ENCODE results near the gene PRKCA.
"Not testable (repeated sequence)": the region's sequence is repeated elsewhere in the genome, so short reads cannot be mapped to it uniquely, and the experiment has no call there.

Gene PRKCA

DNA sequence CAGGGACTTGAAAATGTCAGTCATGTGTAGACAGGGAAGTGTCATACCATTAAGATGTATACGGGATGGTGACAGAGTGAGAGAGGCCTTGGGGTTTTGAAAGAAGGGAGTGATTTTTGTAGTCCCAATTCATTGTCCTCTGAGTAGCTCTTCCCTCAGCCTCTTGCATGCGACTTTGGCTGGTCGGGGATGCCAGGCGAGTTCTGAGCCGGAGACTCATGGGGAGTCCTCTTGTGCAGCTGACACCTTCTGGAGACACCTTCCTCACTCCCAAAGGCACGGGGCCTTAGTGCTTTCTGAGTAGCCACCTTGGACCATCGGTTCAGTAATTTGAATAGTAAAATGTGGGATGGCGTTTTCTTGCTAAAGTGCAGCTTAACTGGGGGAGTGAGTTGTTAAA lies 144.7 kb downstream of the PRKCA start:
- DNase-seq = no peak

DNA sequence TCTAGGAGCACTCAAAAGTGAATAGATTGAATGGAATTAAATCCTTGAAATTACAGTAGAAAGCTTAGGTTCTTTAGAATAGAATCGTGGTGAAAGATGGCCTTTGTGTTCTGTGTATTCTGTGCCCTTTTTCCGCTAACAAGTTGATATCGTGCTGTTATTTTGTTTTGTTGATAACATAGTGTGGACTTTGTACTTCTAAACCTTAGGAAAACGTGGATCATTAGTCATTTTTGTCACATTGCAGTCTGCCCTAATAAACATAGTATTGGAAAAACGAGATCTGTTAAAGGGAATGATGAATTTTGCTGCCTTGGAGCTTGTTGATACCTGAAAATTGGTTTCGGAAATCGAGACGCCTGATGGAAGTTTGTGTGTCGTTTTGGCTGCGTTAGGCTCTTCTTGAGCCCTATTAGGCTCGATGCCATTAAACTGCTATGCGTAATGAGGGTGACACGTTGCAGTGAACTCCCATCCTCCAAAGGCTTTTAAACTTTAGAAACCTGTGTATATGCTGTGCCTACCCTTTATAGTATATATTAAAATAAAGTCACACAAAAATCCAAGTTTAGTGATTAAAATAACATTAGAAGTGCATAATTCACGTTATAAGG lies 145.7 kb downstream of the PRKCA start:
- DNase-seq = no peak

DNA sequence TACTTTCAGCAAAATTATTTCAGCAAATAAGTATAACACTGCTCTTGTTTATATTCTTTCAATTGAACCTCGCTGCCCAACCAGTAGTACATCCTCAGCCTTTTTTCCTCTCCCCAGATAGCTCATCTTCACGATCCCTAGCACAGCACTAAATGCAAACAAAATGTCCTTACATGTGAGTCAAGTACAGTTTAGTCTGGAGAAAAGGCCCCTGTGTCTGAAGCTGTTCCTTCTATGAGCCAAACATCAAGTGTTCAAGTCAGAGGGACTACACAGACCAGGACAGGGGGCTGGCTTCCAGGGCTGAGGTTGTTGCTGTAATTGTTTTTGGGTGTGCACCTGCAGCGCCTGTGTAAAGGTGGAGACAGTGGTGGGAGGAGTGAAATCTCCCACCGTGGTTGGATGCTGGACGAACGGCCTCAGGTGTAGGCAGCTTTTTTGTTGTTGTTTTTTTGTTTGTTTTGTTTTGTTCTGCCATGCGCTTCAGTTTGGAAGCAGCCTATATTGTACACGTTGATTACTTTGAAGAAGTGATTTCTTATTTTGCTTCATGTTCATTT lies 147.1 kb downstream of the PRKCA start:
- no peak for DNase-seq

DNA sequence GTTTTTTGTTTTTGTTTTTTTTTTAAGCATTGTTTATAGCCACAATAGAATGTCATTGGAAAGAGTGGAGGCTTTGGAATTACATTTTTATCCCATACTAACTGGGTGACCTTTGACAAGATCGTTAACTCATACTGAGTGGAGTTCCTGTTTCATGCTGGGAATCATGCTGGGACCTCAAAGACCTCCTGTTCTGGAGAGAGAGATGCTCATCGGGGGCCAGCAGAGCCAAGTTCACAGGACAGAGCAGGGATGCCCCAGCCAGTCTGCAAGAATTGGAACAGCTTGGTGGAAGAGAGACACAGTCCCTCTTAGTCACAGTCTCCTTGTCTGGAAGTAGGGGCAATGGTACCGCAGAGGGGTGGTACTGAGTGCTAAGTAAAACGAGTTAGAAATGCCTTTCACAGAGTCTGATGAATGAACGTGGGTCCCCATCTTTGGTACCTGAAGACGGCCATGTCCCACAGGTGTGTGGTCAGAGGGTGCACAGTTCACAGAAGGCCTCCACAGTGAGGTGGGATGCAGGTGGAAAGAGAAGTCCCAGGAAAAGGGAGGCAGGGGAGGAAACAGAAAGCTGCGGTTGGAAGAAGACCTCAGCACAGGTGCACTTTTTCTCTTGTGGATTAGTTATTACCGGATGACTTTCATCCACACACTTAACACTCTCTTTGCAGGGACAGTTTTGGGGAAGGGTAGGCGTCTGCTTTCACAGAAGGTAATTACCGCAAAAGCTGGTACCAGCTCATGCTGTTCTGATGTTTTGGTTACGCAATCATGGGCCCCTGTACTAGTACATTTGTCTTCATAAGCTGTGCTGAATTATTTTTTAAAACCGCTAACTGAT lies 147.8 kb downstream of the PRKCA start:
- DNase-seq = no peak

DNA sequence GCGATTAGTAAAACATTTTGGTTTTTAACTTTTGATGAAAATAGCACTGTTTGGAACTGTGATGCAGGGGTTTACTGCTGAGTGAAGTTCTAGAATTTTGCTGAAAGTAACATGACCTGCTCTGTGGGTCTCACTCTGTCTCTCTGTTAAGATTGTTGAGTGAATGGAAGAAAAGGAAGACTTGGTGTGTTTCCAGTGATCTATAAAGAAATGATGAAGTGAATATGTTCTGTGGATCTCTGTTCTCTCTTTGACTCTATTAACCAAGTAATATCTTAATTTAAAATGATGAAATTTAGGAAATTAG lies 148.4 kb downstream of the PRKCA start:
- DNase-seq = no peak

DNA sequence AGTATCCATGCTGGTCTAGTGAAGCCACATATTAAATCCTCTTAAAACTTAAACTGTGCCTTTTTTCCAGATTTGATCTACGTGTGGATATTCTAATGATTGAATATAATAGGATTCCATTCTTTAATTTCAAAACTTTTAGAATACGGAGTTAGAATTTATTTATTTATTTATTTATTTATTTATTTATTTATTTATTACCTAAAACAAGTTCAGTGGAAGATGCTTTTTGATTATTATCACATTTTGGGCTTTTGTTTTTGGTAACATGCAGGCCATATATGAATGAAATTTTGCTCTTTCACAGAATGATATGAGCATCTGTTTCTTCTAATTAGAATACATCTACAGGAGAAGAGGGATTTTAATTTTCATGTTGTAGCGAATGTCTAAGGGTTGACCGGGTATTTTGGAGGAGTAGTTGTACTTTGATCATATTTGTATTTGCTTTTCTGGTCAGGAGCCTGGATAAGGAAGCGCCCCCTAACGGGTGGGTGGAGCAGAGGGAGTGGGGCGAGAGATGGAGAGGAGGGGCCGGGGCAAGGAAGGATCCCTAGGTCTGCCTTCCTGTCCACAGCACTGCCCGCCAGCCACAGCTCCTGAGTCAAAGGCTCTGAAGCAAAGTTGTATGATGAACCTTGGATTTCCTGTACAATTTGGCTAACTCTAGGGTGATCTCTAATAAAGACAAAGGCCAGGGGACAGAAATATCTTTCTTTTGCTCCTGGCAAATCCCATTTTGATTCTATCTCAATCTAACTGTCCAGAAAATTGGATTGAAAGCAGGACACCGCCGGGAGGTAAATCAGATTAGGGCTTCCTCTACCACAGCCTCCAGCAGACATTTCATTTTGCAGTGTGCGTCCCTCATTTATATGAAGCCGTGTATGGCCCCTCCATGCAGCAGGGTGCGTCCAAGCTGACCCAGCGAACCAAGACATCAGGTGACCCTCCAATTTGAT lies 149.1 kb downstream of the PRKCA start:
- no peak for DNase-seq

DNA sequence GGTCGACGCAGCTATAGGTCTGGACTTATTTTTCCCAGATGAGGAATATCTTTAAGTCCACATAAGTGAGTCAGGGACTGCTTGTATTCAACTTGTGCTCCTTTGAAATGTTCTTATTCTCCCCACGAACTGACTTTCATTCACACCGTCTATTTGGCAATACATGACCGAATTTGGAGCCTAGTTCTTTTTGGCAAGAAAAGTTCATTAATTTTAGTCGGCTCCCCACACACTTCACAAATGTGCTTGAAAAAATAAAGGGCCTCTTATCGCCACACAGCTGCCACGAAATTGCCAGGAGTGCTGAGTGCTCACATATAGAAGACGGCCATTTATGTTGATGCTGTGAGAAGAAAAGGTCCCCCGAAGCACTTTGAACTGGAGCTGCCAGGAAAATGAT lies 152.6 kb downstream of the PRKCA start:
- peak in 1 of 2 experiments; percentile 26 for DNase-seq

DNA sequence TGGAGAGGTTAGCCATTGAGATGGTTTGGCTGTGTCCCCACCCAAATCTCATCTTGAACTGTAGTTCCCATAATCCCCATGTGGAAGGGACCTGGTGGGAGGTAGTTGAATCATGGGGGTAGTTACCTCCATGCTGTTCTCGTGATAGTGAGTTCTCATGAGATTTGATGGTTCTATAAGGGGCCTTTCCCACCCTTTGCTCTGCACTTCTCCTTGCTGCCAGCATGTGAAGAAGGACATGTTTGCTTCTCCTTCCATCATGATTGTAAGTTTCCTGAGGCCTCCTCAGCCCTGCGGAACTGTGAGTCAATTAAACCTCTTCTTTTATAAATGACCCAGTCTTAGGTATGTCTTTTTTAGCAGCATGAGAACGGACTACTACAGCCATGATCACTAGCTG lies 155.1 kb downstream of the PRKCA start:
- not testable (repeated sequence) for DNase-seq

DNA sequence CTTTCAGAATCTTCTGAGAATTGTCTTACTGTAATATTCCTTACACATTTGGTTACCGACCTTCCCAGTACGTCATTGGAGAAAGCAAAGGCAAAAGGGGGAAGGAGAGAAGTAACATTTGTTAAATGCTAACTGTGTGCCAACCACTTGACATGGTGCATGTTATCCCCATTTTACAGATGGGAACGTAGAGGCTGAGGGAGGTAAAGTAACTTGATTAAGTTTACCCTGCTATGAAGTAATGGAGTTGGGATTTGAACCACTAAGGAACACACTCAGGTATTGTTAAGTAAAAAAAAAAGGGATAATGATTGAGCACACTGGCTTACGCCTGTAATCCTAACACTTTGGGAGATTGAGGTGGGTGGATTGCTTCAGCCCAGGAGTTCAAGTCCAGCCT lies 156.4 kb downstream of the PRKCA start:
- DNase-seq = no peak

DNA sequence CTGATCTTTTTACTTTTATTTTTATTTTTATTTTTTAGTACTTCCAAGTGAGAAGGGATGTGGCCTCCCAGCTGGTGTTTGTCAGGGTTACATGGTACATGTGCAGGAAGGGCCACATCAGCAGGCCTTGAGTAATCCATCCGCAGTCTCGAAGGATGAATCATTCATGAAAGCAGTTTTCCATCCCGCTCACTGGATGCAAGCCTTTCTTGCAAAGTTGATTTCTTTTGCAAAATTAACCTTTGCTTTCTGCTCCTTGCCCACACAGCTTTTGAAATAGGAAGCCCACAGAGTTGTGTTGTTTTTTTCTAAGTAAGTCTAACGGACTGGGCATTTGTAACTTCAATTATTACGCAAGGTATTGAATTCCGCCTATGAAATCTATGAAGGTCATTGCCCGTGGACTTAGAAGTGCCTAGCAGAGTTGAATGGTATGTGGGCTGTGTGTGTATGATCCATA lies 157.4 kb downstream of the PRKCA start:
- no peak for DNase-seq

DNA sequence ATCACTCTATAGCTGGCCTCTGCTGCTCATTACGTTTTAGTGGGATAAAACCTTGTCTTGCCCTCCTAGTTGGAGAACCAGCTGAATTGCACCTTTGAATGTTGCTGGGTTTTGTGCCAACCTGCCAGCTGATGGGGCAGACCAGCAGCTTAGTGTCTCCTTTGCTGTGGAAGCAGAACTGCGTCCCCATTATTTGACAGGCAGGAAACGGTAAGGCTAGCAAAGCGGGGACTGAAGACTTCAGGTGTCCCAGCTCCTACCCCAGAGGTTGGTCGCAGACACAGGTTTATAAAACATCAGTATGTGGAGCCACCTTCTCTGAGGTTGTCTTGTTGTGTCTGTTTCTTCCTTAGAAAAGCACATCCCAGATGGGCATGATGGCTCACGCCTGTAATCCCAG lies 158.1 kb downstream of the PRKCA start:
- no peak for DNase-seq

DNA sequence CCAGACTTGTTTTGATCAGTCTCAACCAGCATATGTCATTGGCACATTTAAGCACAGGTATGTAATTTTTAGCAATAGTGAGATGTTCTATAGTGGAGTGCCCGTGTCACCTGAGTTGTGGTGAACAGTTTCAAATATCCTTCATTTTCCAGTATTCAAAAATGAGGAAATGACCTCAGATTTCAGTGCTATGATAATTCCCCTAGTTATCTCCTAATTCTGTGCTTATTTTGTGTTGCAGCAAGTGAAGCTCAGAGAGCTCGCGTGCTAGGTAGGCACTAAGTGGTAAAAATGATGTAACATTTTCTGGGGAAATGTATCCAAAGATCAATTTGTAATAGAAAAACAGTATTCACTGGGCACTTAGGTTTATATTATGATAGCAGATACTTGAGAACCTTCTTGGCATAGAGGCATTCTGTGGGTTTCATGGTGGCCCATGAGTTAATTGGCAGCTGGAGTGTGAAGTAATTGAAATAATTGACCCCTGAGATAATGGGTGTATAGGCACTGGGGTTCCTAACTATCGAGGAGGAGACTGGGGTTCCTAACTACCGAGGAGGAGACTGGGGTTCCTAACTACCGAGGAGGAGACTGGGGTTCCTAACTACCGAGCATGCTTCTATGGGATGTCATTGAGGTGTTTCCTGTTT lies 159.1 kb downstream of the PRKCA start:
- DNase-seq = no peak

DNA sequence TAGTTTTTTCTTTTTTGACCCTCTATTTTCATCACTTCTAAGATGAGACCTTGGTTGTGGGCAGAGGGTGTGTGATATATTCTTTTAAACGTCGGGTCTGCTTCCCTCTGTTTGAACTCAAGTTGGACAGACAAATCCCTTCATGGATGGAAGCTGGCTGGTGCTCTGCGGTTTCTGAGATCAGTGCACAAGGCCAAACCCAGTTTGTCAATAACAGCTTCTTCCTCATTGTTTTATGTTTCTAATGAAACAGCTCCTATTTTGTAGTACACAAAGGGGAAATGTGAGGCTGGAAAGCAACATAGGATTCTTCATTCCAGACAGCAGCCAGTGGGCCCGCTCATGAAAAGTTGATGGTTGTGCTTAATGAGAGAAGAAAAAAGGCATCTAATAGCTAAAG lies 159.6 kb downstream of the PRKCA start:
- DNase-seq = no peak

DNA sequence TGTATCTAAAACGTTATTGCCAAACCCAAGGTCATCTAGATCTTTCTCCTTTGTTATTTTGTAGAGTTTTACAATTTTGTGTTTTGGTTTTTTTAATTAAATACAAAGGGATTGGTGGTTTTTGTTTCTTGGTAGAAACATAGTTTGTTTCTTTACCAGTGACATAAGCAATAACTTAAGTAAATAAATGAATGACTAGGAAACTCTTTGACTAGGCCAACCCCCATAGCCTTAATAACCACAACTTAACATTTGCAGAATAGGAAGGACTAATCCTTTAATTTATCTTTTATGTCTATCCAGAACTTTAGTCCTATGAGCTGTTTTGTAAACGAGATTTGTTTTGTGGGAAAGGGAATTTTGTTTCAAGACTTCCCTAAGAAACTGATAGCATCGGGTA lies 162.5 kb downstream of the PRKCA start:
- no peak for DNase-seq

DNA sequence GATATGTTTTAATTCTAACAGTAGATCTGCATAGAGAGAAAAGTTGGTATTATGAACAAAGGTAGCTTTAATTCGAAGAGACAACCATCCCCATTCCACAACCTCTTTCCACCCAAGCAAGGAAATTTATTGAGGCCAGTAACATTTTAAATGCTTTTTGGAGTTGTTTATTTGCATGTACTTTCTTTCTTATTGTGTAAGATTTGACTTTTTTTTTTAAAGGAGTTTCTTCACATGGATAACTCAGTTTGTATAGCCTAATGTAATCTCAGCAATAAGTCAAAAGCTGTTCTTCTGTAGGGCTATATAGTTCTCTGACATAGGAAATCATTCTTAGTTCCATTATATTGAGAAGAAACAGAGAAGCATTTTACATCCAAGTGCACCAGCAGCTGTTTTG lies 163.3 kb downstream of the PRKCA start:
- DNase-seq = no peak

DNA sequence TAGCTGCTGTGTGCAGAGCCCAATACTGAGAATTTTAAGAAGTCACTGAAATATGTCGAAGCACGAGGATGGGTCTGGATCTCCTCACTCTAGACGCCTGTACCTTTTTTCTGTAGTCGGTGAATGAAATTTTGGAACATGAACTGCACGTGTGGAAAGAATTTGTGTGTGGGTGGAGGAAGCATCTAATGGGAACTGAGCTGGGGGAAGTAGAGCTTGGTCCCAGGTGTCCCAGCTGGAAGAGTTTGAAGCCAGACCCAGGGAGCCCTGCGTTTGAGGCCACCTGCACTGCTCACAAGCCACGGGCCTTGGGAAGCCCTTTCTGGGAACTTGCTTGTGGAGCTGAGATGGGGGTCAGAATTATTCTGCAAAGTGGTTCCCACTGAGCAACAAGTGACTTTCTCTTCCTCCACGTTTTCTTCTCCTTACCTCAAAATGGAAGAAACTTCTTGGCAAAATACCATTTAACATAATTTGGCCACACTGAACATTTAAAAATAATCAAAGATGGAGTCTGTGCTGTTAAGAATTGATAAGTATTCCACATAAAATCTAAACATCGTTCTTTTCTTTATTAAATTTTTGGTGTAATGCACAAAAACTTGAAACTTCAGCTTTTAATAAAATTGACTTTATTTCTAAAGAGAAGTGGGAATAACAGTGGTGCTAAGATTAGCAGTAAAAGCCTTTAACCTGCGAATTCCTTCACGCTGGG lies 163.8 kb downstream of the PRKCA start:
- DNase-seq = no peak

DNA sequence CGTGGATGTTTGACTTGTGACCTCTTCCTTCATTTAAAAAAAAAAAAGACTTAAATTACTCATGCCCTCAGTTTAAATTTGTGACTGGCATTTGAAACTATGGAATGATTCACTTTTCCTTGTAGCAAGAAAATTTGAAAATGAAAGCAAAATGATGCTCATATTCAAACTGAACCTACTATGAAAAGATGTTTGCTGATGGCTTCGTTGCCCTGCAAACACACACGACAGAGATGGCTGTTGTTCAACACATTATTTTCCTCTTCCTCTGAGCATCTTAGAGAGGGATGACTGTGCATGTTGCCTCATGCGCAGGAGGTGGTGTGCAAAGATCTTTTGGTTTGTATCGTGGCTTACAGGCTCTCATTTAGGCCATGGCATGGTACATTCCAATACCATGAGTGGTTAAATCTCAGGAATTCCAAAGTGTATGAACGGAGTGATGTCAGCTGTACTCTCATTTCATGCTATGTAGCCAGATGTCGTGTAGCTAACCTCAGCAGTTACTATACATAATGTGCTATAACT lies 164.5 kb downstream of the PRKCA start:
- no peak for DNase-seq

DNA sequence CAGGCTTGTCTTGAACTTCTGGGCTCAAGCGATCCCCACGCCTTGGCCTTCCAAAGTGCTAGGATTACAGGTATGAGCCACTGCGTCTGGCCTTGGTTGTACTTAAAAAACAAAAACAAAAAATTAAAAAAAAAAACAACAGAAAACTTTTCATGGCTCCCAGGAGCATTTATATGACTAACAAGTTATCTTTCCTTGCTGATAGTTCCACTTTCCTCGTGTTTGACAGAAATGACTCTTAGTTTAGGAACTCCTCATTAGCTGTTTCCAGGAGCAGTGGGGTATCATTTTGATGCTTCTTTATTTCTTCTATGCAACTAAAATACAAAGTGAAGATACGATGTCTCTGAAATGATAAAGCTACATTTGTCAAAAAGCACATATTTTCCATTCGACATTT lies 165.4 kb downstream of the PRKCA start:
- DNase-seq = no peak

DNA sequence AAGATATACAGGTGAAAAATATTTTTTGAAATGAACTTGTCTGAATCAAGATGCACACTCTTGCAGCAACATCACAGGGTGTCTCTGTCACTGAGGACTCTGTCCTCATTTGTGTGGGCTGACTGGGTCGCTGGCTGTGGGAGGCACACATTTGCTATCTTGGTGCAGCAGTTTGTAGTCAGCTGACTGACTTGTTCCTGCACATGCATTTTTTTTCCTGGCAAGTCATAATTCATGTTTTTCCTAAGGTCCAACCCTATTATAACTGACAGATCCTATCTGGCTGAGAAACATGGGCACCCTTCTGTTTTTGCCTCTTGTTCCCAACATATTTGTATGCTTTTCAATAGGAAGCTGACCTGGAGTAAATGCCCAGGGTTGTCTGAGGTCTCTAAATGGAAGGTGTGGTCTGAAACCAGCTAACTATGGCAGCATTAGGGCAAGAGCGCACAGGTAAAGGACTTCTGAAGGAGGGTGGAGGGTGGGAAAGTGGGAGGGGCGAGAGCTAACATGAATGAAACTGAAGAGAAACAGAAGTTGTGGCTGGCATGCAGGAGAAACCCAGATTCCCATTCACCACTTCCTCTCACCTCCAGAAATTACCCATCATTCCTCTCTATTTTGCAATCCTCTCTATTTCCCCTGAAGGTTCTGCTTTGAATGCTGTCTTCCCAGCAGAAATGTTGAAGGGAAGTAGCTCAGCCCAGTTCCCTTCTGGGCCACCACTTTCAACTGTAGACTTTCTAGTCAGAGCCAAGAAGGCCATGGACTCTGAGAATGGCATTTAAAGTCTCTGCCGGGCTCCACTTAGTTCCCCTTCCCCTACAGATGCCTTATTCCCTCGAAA lies 166.1 kb downstream of the PRKCA start:
- no peak for DNase-seq

DNA sequence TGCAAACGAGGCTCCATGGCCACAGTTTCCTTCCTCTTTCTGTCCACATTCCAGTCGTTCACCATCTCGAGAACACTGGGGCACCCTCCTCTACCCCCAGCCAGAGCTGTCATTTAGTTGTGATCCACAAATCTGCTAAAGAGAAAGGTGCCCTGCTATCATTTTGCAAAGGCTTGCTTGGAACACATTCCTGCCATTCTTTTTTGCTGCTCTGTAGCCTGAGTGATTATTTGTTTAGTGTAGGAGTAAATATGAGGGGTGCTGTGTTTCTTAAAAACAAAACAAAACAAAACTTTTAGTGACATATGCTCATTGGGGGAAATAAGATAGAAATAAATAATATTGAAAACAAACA lies 166.7 kb downstream of the PRKCA start:
- DNase-seq = no peak

DNA sequence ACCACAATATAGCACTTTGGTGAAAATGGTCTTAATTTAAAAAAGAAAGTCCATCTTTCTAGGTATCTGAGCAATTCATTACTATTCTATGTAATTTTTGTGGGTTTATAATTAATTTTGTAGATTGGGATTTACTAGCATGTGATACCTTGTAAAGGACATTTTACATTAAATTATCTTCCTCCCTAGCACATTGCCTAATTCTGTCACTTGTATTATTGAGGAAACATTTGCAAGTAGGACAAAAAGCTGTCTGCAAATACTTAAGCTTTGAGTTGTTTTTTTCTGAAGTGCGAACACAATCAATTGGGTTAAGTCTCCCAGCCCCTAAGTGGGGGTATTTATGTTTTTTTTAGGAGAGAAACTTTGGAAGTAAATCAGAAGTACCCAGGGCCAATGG lies 167.0 kb downstream of the PRKCA start:
- DNase-seq = no peak

Measured in NCI-H446 (cell line).